HL-60 (cell line): ENCODE measurements around the gene CSRNP3.

Experiments used
- POLR2AphosphoS5 ChIP-seq: IDR thresholded peaks from 2 replicates; pipeline ENCODE4 v1.6.1; 2012; ENCODE audit warnings: low read depth
- SPI1 ChIP-seq: IDR thresholded peaks from 2 replicates; pipeline ENCODE4 v1.6.1; 2012; ENCODE audit warnings: low read depth, mild to moderate bottlenecking, borderline replicate concordance
- TF ChIP-seq, protein P1 (sequence below): IDR thresholded peaks from one replicate; pipeline ENCODE4 v1.5.1; 2011; ENCODE audit warnings: low read length, control low read depth, inconsistent platforms; ENCODE audit not compliant: insufficient read depth
- TF ChIP-seq, protein P2 (sequence below): IDR thresholded peaks from 2 replicates; pipeline ENCODE4 v1.6.1; 2012; ENCODE audit warnings: low read depth; ENCODE audit not compliant: insufficient replicate concordance

- TF ChIP-seq, protein P1, sequence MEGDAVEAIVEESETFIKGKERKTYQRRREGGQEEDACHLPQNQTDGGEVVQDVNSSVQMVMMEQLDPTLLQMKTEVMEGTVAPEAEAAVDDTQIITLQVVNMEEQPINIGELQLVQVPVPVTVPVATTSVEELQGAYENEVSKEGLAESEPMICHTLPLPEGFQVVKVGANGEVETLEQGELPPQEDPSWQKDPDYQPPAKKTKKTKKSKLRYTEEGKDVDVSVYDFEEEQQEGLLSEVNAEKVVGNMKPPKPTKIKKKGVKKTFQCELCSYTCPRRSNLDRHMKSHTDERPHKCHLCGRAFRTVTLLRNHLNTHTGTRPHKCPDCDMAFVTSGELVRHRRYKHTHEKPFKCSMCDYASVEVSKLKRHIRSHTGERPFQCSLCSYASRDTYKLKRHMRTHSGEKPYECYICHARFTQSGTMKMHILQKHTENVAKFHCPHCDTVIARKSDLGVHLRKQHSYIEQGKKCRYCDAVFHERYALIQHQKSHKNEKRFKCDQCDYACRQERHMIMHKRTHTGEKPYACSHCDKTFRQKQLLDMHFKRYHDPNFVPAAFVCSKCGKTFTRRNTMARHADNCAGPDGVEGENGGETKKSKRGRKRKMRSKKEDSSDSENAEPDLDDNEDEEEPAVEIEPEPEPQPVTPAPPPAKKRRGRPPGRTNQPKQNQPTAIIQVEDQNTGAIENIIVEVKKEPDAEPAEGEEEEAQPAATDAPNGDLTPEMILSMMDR = no peak
- TF ChIP-seq, protein P2, sequence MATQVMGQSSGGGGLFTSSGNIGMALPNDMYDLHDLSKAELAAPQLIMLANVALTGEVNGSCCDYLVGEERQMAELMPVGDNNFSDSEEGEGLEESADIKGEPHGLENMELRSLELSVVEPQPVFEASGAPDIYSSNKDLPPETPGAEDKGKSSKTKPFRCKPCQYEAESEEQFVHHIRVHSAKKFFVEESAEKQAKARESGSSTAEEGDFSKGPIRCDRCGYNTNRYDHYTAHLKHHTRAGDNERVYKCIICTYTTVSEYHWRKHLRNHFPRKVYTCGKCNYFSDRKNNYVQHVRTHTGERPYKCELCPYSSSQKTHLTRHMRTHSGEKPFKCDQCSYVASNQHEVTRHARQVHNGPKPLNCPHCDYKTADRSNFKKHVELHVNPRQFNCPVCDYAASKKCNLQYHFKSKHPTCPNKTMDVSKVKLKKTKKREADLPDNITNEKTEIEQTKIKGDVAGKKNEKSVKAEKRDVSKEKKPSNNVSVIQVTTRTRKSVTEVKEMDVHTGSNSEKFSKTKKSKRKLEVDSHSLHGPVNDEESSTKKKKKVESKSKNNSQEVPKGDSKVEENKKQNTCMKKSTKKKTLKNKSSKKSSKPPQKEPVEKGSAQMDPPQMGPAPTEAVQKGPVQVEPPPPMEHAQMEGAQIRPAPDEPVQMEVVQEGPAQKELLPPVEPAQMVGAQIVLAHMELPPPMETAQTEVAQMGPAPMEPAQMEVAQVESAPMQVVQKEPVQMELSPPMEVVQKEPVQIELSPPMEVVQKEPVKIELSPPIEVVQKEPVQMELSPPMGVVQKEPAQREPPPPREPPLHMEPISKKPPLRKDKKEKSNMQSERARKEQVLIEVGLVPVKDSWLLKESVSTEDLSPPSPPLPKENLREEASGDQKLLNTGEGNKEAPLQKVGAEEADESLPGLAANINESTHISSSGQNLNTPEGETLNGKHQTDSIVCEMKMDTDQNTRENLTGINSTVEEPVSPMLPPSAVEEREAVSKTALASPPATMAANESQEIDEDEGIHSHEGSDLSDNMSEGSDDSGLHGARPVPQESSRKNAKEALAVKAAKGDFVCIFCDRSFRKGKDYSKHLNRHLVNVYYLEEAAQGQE = no peak
- no peak for TF ChIP-seq POLR2AphosphoS5
- no peak for TF ChIP-seq SPI1
Observed at GRCh38 chr2:165640247-165640929, 170.9 kb downstream of the CSRNP3 start.
